Transverse colon (tissue), 4 donors: Measurements from ENCODE around the gene TBX2. TPM values are rescaled to one million over a fixed set of nuclear protein-coding genes. Genes with fewer than 3 reads are reported as not detected.

ENCODE experiments used
- DNase-seq: peaks from one replicate; pipeline ENCODE4 v3.0.0-alpha.2; 2019
- H3K27ac ChIP-seq, 4 donors: fragments of 200-600 bp; sonication (generic); 2 replicates each; pipeline ENCODE4 v1.5.1; 2016 to 2018; ENCODE audit warnings: inconsistent platforms in 4 of 4
- H3K27me3 ChIP-seq: fragments of 200-600 bp; sonication (generic); 2 replicates; pipeline ENCODE4 v1.5.1; 2017; ENCODE audit warnings: inconsistent platforms
- H3K36me3 ChIP-seq, 4 donors: fragments of 200-600 bp; sonication (generic); 2 replicates each; pipeline ENCODE4 v1.5.1; 2017 to 2019; ENCODE audit warnings: inconsistent platforms in 4 of 4
- H3K4me1 ChIP-seq, 4 donors: fragments of 200-600 bp; sonication (generic); 2 replicates each; pipeline ENCODE4 v1.5.1; 2017 to 2020; ENCODE audit warnings: inconsistent platforms in 4 of 4
- H3K4me3 ChIP-seq, 4 donors: fragments of 200-600 bp; sonication (generic); 1 replicate in 1 of 4; 2 replicates in 3 of 4; pipeline versions ENCODE4 v1.5.1 to v1.6.1; 2017 to 2019; ENCODE audit warnings: inconsistent platforms in 4 of 4
- H3K9me3 ChIP-seq, 2 donors: fragments of 200-600 bp; sonication (generic); 2 replicates each; pipeline ENCODE4 v1.5.1; 2017 to 2019; ENCODE audit warnings: inconsistent platforms in 2 of 2
- CTCF ChIP-seq, 5 experiments: fragments of 200-600 bp in 3 of 5; fragments of 450-650 bp in 2 of 5; sonication (generic) in 3 of 5; IDR thresholded peaks; 1 replicate in 2 of 5; 2 replicates in 3 of 5; pipeline ENCODE4 v1.5.1; 2016 to 2017; ENCODE audit warnings: antibody characterized with exemption in 5 of 5, inconsistent platforms in 3 of 5, mild to moderate bottlenecking in 2 of 5, moderate library complexity in 1 of 5
- EP300 ChIP-seq: sonication (generic); formaldehyde crosslinking; IDR thresholded peaks from one replicate; pipeline ENCODE4 v1.6.1; 2017; ENCODE audit warnings: antibody characterized with exemption, low read depth
- POLR2A ChIP-seq: fragments of 450-650 bp; IDR thresholded peaks from one replicate; pipeline ENCODE4 v1.6.1; 2016; ENCODE audit warnings: antibody characterized with exemption, mild to moderate bottlenecking, moderate library complexity
- POLR2AphosphoS5 ChIP-seq, 3 donors: sonication (generic); formaldehyde crosslinking; IDR thresholded peaks; one replicate each; pipeline ENCODE4 v1.6.1; 2016; ENCODE audit warnings: antibody characterized with exemption in 3 of 3
- WGBS, 2 donors: methylation state at CpG; one replicate each; pipeline ENCODE4 v1.1.5; 2018; ENCODE audit warnings: low coverage in 1 of 2; 5-methylcytosine and 5-hydroxymethylcytosine counted together
- in situ Hi-C, 4 donors: fragments of 200-750 bp; cut with MboI; loops; one replicate each; pipeline versions ENCODE4 v1.15.0 to v1.15.1; 2017; ENCODE audit warnings: low sequenced_read_pairs in 3 of 4, low pct_ligation_motif_present in 1 of 4, low pct_unique_long_range_greater_than_20kb in 1 of 4
- intact Hi-C: fragments of 100-400 bp; cut with DNase I; formaldehyde crosslinking; loops from one replicate; pipeline ENCODE4 v1.15.1; 2023; ENCODE audit warnings: low total_unique reads
- total RNA-seq, 4 donors: library from RNA; depleted of rRNA; stranded (reverse); fragments of >200 nt; gene quantifications; one replicate each; pipeline ENCODE4 v1.1.0, GENCODE V29; 2016

The TBX2 gene
- total RNA-seq, 4 donors from 2014 or later: 2.6 to 13.5 (median 8.7) TPM

GRCh38 chr17:61442136-61442775, 42.6 kb downstream of the TBX2 start:
- H3K27ac ChIP-seq: no peak overlapping the region

GRCh38 chr17:61442878-61443474, 43.3 kb downstream of the TBX2 start:
- intact Hi-C loops: no loop called here
- DNase-seq: no peak
- H3K27ac ChIP-seq: no peak overlapping the region

More at GRCh38 chr17:61442136-61442775, 42.6 kb downstream of the TBX2 start:
- Histone ChIP-seq H3K4me3 (no peak overlapping the region), H3K36me3 (no peaks in the 10 kb centered on the region), H3K27me3 (peaks cover 68% of the 10 kb centered on the region), H3K4me1 (no peaks in the 10 kb centered on the region), H3K9me3 (peaks cover 6% of the 10 kb centered on the region in 2 donors)
- intact Hi-C loops (no loop called here), in situ Hi-C loops (loop anchor here in 3 of 4 donors (25.0 kb wide), 1 partner anchor 395 kb away; no protein-coding TSS in a partner anchor)
- DNase-seq: no peak
- no peak for TF ChIP-seq CTCF (IDR thresholded peaks at IDR 0.05)
- no peak for TF ChIP-seq POLR2AphosphoS5 (IDR thresholded peaks at IDR 0.05)
- TF ChIP-seq POLR2A: no peak
- no peak for TF ChIP-seq EP300
- WGBS, 2 donors: 76 to 81% methylated on average over 4 of the region's 4 CpGs

GRCh38 chr17:61443475-61443882, 43.8 kb downstream of the TBX2 start:
- no peak overlapping the region for H3K4me3 ChIP-seq
- intact Hi-C loops (no loop called here), in situ Hi-C loops (loop anchor here in 3 of 4 donors (25.0 kb wide), 1 partner anchor 394 kb away; no protein-coding TSS in a partner anchor)
- no peaks in the 10 kb centered on the region for H3K9me3 ChIP-seq
- 77% methylated on average over 13 of the region's 18 CpGs; no CpG with 5 or more reads in 1 of the 2 donors for WGBS, 2 donors
- H3K36me3 ChIP-seq: no peaks in the 10 kb centered on the region
- no peak for TF ChIP-seq EP300
- TF ChIP-seq POLR2A: no peak
- no peak for TF ChIP-seq CTCF (IDR thresholded peaks at IDR 0.05)
- TF ChIP-seq POLR2AphosphoS5 (IDR thresholded peaks at IDR 0.05): no peak
- H3K4me1 ChIP-seq: no peaks in the 10 kb centered on the region
- peaks cover 67% of the 10 kb centered on the region for H3K27me3 ChIP-seq
- no peak overlapping the region for H3K27ac ChIP-seq
- no peak for DNase-seq

More at GRCh38 chr17:61442878-61443474, 43.3 kb downstream of the TBX2 start:
- in situ Hi-C loops: loop anchor here in 3 of 4 donors (25.0 kb wide), 1 partner anchor 394 kb away; no protein-coding TSS in a partner anchor
- peaks cover 0 to under 1% of the 10 kb centered on the region in 2 donors for H3K9me3 ChIP-seq
- TF ChIP-seq POLR2A: no peak
- no peak for TF ChIP-seq CTCF (IDR thresholded peaks at IDR 0.05)
- no peak for TF ChIP-seq POLR2AphosphoS5 (IDR thresholded peaks at IDR 0.05)
- TF ChIP-seq EP300: no peak
- no peaks in the 10 kb centered on the region for H3K36me3 ChIP-seq
- peaks cover 67% of the 10 kb centered on the region for H3K27me3 ChIP-seq
- 67 to 71% methylated on average over 2 to 9 of the region's 11 CpGs for WGBS, 2 donors
- no peaks in the 10 kb centered on the region for H3K4me1 ChIP-seq
- H3K4me3 ChIP-seq: no peak overlapping the region

DNA sequence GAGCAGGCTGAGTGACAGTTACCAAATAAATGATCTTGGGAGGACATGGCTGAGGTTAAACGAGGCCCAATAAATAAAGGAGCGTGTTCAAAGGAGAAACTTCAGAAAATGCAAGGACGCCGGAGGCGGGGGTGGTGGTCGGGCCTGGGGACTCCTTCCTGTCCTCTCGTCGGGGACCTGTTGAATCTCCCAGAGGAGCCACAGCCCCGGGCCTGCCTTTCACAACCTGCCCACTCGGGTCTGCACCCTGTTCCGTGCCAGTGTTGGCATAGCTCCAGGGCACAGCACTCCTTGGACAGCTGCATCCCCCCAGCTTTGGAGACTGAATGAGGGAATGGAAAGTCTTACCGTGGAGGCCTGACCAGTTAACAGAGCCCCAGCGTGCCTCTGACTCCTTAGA, 44.4 kb downstream of the TBX2 start:
- DNase-seq: no peak
- no peak for TF ChIP-seq POLR2A
- no peak for TF ChIP-seq CTCF (IDR thresholded peaks at IDR 0.05)
- no peak for TF ChIP-seq EP300
- H3K27ac ChIP-seq: no peak overlapping the region
- H3K36me3 ChIP-seq: no peaks in the 10 kb centered on the region
- intact Hi-C loops: no loop called here
- 81% methylated on average over 12 of the region's 13 CpGs; no CpG with 5 or more reads in 1 of the 2 donors for WGBS, 2 donors
- H3K4me1 ChIP-seq: no peaks in the 10 kb centered on the region
- no peaks in the 10 kb centered on the region for H3K9me3 ChIP-seq
- in situ Hi-C loops: loop anchor here in 3 of 4 donors (25.0 kb wide), 1 partner anchor 393 kb away; no protein-coding TSS in a partner anchor
- peaks cover 73% of the 10 kb centered on the region for H3K27me3 ChIP-seq
- H3K4me3 ChIP-seq: no peak overlapping the region
